ENCODE results near the gene ITGBL1.

ITGBL1 gene

DNA sequence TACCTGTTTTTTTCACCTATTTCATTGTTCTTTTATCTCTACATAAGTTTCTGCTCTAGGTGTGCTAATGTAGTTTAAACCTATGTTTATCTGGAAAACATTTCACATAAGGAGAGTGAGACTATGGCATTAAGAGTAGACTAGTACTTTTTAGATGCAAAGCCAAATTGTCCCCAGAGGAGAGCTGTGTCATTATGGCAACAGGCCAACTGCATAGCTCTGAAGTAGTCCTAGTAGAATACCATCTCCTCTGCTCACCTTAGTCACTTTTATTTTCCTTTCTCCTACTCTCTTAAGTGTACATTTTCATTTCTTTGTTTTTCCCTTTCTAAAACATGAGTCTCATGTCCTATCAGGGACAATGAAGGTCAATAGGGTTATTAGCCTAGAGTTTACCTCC, 123.1 kb downstream of the ITGBL1 start:
- TF ChIP-seq, protein P1, sequence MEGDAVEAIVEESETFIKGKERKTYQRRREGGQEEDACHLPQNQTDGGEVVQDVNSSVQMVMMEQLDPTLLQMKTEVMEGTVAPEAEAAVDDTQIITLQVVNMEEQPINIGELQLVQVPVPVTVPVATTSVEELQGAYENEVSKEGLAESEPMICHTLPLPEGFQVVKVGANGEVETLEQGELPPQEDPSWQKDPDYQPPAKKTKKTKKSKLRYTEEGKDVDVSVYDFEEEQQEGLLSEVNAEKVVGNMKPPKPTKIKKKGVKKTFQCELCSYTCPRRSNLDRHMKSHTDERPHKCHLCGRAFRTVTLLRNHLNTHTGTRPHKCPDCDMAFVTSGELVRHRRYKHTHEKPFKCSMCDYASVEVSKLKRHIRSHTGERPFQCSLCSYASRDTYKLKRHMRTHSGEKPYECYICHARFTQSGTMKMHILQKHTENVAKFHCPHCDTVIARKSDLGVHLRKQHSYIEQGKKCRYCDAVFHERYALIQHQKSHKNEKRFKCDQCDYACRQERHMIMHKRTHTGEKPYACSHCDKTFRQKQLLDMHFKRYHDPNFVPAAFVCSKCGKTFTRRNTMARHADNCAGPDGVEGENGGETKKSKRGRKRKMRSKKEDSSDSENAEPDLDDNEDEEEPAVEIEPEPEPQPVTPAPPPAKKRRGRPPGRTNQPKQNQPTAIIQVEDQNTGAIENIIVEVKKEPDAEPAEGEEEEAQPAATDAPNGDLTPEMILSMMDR (IDR thresholded peaks at IDR 0.05; ENCODE audit: low read depth, low read length, missing control alignments) = no peak
- DNase-seq (ENCODE audit: low read depth) = no peak
- in situ Hi-C loops (cut with HindIII; ENCODE audit: low sequenced_read_pairs) = no loop called here

DNA sequence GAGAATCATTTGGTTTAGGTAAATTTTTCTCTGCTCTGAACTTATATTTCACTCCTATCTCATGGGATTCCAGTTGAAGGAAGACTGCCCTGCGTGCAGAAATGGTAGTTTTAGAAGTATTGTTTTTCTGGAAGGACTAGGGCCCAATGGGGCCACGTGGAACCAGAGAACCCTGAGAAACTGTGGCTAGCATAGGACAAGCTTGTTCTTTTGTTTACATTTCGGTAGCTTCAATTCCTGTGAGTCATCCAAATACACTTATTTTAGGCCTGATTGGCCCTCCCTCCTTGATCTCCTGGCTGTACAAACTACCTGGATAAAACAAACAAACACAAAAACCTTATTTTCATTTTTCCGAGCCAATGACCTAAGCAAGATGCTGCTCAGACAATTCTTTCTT, 124.0 kb downstream of the ITGBL1 start:
- peak; percentile 36 for DNase-seq (ENCODE audit: low read depth)
- in situ Hi-C loops (cut with HindIII; ENCODE audit: low sequenced_read_pairs) = no loop called here
- TF ChIP-seq, protein P1 (IDR thresholded peaks at IDR 0.05; ENCODE audit: low read depth, low read length, missing control alignments) = no peak
- no peak overlapping the region for H3K4me3 ChIP-seq (ENCODE audit: low read depth, low read length)

More for the DNA sequence above, 123.1 kb downstream of the ITGBL1 start:
- H3K4me3 ChIP-seq (ENCODE audit: low read depth, low read length) = no peak overlapping the region

DNA sequence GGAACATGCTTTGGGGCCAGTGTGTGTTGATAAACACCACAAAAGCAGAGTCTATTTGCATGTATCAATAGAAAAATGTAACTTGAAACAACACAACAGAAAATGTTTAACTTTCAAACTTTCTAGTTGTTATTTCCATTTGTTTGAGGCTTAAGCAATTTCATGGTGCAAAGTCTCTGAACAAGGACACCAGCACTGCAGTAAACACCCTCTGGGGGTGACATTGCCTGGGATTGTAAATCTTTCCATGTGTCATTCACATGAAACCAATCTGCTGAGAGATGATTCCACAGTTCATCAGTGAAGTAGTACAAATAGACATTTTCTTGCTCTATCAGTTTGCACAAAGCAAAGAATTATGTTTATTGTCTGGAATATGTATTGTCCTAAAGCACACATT, 124.5 kb downstream of the ITGBL1 start:
- TF ChIP-seq, protein P1 (IDR thresholded peaks at IDR 0.05; ENCODE audit: low read depth, low read length, missing control alignments) = no peak
- in situ Hi-C loops (cut with HindIII; ENCODE audit: low sequenced_read_pairs) = no loop called here
- H3K4me3 ChIP-seq (ENCODE audit: low read depth, low read length) = no peak overlapping the region
- DNase-seq (ENCODE audit: low read depth) = no peak

DNA sequence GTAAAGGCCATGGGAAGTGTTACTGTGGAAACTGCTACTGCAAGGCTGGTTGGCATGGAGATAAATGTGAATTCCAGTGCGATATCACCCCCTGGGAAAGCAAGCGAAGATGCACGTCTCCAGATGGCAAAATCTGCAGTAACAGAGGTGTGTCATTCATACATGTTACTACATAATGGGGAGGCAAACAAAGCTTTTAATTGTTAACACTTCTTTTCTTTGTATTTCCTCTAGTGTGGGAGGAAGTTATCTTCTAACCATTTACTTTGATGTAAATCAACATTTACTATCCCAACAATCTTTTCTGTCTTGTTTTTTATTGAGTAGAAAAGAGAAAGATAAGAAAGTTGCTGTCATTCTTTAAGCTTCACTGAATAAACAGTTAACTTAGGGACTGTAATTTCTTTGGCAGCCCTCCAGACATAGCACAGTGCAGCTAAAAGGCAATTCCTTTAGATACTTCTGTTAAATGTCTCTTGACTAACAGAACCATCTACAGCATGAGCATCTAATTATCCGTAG, 126.9 kb downstream of the ITGBL1 start:
- in situ Hi-C loops (cut with HindIII; ENCODE audit: low sequenced_read_pairs) = no loop called here
- H3K4me3 ChIP-seq (ENCODE audit: low read depth, low read length) = no peak overlapping the region
- DNase-seq (ENCODE audit: low read depth) = peak; percentile 34
- TF ChIP-seq, protein P1 (IDR thresholded peaks at IDR 0.05; ENCODE audit: low read depth, low read length, missing control alignments) = no peak

DNA sequence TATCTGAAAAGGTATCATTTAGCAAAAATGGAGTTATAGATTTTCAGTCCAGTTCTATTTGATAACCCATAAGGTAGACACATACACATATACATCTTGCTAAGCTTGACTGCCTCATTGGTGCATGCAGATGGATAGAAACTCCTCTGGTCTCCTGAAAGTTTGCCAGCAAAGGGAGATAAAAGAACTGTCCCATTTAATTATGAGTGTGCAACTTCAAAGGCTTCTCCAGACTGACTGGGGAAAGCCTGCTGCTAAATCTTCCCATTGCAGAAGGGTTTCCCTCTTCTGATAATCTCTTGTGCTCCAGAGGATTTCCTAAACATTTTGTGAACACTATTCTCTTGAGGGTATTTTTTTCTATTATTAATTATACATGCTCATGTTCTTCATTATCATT, 131.9 kb downstream of the ITGBL1 start:
- no peak for DNase-seq (ENCODE audit: low read depth)
- TF ChIP-seq, protein P1 (IDR thresholded peaks at IDR 0.05; ENCODE audit: low read depth, low read length, missing control alignments) = no peak
- no peak overlapping the region for H3K4me3 ChIP-seq (ENCODE audit: low read depth, low read length)
- in situ Hi-C loops (cut with HindIII; ENCODE audit: low sequenced_read_pairs) = no loop called here

DNA sequence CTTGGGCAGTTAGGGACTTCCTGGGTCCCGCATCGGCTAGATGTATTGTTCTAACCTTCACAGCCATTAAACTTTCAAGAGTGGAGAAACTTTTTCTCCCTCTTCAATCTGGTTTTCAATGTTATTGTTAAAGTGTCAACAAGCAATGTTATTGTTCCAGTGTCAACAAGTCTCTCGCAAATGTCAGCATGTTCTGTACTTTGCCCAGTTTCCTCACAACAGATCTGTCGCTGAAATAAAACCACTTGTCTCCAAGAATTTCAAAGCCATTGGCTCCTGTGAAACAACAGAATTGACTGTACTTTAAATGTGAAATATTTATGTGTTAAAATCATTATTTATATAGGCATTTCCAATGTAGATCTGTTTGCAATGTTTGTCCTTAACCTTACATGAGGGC, 138.0 kb downstream of the ITGBL1 start:
- TF ChIP-seq, protein P1 (IDR thresholded peaks at IDR 0.05; ENCODE audit: low read depth, low read length, missing control alignments) = no peak
- DNase-seq (ENCODE audit: low read depth) = no peak
- H3K4me3 ChIP-seq (ENCODE audit: low read depth, low read length) = no peak overlapping the region
- in situ Hi-C loops (cut with HindIII; ENCODE audit: low sequenced_read_pairs) = no loop called here

DNA sequence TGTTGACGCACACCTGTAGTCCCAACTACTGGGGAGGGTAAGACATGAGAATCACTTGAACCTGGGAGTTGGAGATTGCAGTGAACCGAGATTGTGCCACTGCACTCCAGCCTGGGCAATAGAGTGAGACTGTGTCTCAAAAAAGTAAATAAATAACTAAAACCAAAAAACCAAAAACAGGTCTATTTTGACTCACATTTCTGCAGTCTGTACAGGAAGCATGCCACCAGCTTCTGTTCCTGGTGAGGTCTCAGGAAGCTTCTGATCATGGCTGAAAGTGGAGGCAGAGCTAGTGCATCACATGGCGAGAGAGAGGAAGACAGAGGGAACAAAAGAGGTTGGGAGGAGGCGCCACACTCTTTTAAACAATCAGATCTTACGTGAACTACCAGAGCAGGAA, 142.5 kb downstream of the ITGBL1 start:
- in situ Hi-C loops (cut with HindIII; ENCODE audit: low sequenced_read_pairs) = no loop called here
- TF ChIP-seq, protein P1 (IDR thresholded peaks at IDR 0.05; ENCODE audit: low read depth, low read length, missing control alignments) = no peak
- no peak overlapping the region for H3K4me3 ChIP-seq (ENCODE audit: low read depth, low read length)
- no peak for DNase-seq (ENCODE audit: low read depth)

All from astrocyte of the cerebellum (primary cell).